GM12891 (cell line): ENCODE data around the gene TRPM8.

Experiments
- DNase-seq: peaks from one replicate; pipeline ENCODE4 v3.0.0; 2011; ENCODE audit warnings: low spot score; ENCODE audit not compliant: insufficient read length
- FAIRE-seq: peaks from 2 replicates; lab custom pipeline; 2011; peaks lifted over from hg19 to GRCh38; lab: Jason Lieb, UNC
- PAX5 ChIP-seq: IDR thresholded peaks from 2 replicates; pipeline ENCODE4 v1.6.1; 2011; ENCODE audit warnings: low read length, moderate library complexity, mild to moderate bottlenecking; ENCODE audit not compliant: insufficient read depth, severe bottlenecking
- POLR2A ChIP-seq: IDR thresholded peaks from 2 replicates; pipeline ENCODE4 v1.6.1; 2011; ENCODE audit warnings: low read depth, low read length, control low read depth
- POLR2AphosphoS5 ChIP-seq: IDR thresholded peaks from 2 replicates; pipeline ENCODE4 v1.6.1; 2011; ENCODE audit warnings: low read depth, low read length, control low read depth
- POU2F2 ChIP-seq: IDR thresholded peaks from 2 replicates; pipeline ENCODE4 v1.6.1; 2011; ENCODE audit warnings: low read depth, mild to moderate bottlenecking, control low read depth, low read length, moderate library complexity
- SPI1 ChIP-seq: IDR thresholded peaks from 2 replicates; pipeline ENCODE4 v1.6.1; 2011; ENCODE audit warnings: low read depth, low read length, control low read depth
- TAF1 ChIP-seq: IDR thresholded peaks from 2 replicates; pipeline ENCODE4 v1.6.1; 2011; ENCODE audit warnings: low read depth, low read length, control low read depth

Gene TRPM8

DNA sequence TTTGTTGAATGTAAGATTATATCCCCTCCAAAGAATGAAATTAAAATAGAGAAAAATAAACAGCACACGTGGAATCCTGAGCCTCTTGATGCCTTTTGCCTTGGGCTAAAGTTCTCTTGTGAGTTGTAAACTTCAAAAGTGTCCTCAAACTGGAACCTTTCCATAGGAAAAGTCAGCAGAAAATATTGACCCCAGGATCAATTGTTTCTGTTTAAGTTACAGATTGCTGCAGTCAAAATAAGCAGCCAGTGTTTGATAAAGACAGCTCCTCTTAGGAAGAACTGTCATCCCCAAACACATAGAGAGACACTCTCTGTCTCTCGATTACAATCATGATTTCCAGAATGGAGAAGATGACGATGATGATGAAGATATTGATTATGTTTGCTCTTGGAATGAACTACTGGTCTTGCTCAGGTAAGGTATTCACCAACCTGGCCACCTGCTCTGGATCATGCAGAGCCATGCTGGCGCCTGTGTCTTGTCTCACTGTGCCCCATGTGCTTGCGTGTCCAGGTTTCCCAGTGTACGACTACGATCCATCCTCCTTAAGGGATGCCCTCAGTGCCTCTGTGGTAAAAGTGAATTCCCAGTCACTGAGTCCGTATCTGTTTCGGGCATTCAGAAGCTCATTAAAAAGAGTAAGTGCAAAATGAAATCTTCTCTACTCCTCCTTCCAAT, 133.4 kb downstream of the TRPM8 start, which contains the start of gene SPP2:
TSS of gene SPP2 (plus strand) at position 248 of the 681 bp plus-strand sequence. CDS start at position 333, 85 bp downstream.
- DNase-seq = no peak
- no peak for FAIRE-seq
- no peak for TF ChIP-seq SPI1
- TF ChIP-seq POU2F2 = no peak
- no peak for TF ChIP-seq POLR2AphosphoS5
- TF ChIP-seq POLR2A = no peak

DNA sequence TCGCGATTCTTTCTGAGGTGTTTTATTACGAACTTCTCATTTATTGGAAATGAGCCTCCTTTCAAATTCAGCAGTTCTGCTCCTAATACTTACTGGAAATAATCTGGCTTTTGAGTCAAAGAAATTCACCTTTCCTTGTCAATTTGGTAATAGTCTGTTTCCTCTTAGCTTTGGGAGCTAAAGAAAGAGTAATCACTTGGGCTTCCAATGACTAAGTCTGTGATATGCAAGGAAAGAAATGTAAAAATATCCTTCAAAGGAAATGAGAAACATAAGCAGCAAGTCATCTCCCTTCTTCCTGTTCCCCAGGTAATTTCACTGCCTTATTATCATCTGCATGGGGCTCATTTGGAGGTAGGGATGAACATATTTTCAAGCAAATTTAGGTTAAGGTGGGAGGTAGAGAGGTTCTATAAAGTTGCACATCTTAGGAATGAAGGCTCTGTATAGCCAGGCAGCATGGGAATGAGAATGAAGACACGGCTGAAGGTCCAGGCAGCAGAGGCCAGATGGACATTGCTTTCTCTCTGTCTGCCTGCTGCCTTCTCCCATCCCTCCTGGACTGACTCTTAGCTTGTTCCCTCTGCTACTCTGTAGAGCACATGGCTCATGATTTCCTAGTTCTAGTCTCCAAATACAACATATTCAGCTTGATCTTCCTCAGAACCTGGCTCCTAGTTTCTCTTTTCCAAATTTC, 134.3 kb downstream of the TRPM8 start:
- TF ChIP-seq POU2F2 = no peak
- no peak for TF ChIP-seq SPI1
- TF ChIP-seq TAF1 = no peak
- no peak for TF ChIP-seq POLR2AphosphoS5
- no peak for TF ChIP-seq POLR2A
- TF ChIP-seq PAX5 = no peak
- DNase-seq (no peak), FAIRE-seq (no peak)

DNA sequence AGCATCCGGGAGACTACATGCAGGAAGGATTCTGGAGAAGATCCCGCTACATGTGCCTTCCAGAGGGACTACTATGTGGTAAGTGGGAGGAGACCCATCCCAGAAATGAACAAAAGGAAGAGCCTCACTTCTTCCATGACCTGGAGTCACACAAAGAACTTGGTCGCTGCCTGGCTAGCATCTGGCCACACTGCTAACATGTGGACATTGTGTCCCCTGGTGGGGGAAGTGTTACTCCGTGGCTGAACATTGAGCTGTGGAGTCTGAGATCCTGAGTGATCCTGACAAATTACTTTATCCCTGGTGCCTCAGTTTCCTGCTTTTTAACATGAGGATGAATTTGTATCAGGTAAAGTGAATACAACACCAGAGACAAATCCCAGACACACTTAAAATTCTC, 141.7 kb downstream of the TRPM8 start:
- FAIRE-seq (no peak), DNase-seq (no peak)
- no peak for TF ChIP-seq TAF1
- TF ChIP-seq SPI1 = no peak
- TF ChIP-seq POLR2AphosphoS5 = no peak
- no peak for TF ChIP-seq POU2F2
- no peak for TF ChIP-seq PAX5
- no peak for TF ChIP-seq POLR2A

DNA sequence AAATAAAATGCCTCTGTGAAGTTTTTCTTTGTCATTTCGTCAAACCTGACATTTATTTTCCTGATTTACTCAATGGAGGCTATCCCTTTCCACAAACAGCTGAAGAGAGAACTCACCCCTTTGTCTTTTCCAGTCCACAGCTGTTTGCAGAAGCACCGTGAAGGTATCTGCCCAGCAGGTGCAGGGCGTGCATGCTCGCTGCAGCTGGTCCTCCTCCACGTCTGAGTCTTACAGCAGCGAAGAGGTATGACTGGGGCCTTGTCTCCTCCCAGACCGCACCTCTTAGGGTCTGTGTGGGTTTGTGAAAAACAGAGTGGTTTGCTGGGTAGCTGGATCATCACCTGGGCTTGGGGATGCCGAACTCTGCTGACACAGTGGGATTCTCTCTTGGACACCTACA, 143.1 kb downstream of the TRPM8 start:
- DNase-seq = no peak
- no peak for TF ChIP-seq TAF1
- TF ChIP-seq PAX5 = no peak
- TF ChIP-seq POLR2AphosphoS5 = no peak
- TF ChIP-seq SPI1 = no peak
- no peak for TF ChIP-seq POLR2A
- no peak for TF ChIP-seq POU2F2
- no peak for FAIRE-seq

DNA sequence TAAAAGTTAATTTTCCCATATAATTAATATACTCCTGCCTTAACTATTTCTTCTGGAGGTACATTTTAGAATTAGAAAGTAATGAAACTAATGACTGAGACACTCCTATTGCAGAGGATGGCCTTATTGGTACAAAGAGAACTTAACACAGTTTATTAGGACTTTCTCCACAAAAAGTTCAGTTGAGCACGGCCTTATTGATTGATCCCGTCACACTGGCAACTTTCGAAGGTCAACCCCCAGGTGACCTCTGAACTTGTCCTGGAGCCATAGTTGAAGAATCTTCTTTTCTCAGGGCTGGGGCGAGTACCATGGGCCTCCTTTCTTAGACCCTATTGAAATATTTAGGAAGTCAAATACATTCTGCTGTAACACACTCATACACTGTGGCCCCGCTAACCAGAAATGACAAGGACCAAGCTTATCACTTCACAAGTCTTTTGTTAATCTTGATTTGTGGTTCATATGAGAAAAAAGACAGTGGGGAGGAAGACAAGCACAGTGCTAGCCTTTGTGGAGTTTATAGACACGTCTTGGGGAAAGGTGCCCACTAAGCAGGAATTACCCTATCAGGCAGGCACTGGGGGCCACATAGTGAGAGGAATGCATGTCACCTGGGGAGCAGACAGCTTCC, 144.6 kb downstream of the TRPM8 start:
- FAIRE-seq (no peak), DNase-seq (no peak)
- TF ChIP-seq POLR2A = no peak
- no peak for TF ChIP-seq SPI1
- no peak for TF ChIP-seq PAX5
- no peak for TF ChIP-seq POLR2AphosphoS5
- no peak for TF ChIP-seq POU2F2
- TF ChIP-seq TAF1 = no peak

DNA sequence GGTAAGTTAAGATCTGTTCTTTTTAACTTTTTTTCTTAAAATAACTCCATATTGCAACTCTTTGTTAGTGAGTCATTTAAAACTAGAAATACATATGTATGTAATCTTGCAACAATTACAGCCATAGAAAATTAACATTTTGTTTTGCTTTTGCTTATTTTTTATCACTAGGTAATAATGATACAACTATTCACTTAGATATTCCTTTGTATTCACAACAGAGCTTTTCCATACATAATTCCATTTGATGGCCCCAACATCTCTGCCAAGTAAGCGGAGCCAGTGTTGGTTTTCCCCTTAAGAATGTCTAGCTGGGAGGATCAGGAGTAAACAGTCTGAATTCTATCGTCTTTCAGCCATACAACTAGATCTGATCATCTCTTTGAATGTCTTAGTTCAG, 149.4 kb downstream of the TRPM8 start:
- FAIRE-seq = no peak
- DNase-seq = no peak
- no peak for TF ChIP-seq POU2F2
- TF ChIP-seq POLR2AphosphoS5 = no peak
- no peak for TF ChIP-seq PAX5
- TF ChIP-seq SPI1 = no peak
- TF ChIP-seq TAF1 = no peak
- TF ChIP-seq POLR2A = no peak
